K562 (cell line): ENCODE measurements around the gene MYO15B. TPM values are rescaled to one million over a fixed set of nuclear protein-coding genes. Genes with fewer than 3 reads are reported as not detected.

Source experiments
- ATF1 ChIP-seq, 2 experiments: fragments of 450-650 bp in 1 of 2; IDR thresholded peaks; 2 replicates each; pipeline ENCODE4 v1.6.1; 2016; ENCODE audit warnings: missing compliant biosample characterization in 1 of 2, missing genetic modification characterization in 1 of 2
- HMGN3 ChIP-seq: IDR thresholded peaks from 2 replicates; pipeline ENCODE4 v1.6.1; 2011; ENCODE audit warnings: borderline replicate concordance, low read depth, mild to moderate bottlenecking, mixed read lengths, low read length; ENCODE audit not compliant: insufficient read length; ENCODE audit errors: extremely low read depth
- KAT7 ChIP-seq: sonication (generic); formaldehyde crosslinking; IDR thresholded peaks from 2 replicates; pipeline ENCODE4 v1.8.0; 2022; ENCODE audit warnings: missing genetic modification reagents, mild to moderate bottlenecking, borderline replicate concordance
- MEIS2 ChIP-seq: fragments of 450-650 bp; IDR thresholded peaks from 2 replicates; pipeline ENCODE4 v1.6.1; 2014; ENCODE audit warnings: mild to moderate bottlenecking; ENCODE audit not compliant: partially characterized antibody
- NONO ChIP-seq, 2 experiments: fragments of 200-400 bp in 1 of 2; fragments of 450-650 bp in 1 of 2; formaldehyde crosslinking in 1 of 2; IDR thresholded peaks; 2 replicates each; pipeline ENCODE4 v1.6.1; 2017; ENCODE audit warnings: low read depth in 2 of 2, mild to moderate bottlenecking in 2 of 2, moderate library complexity in 2 of 2, low read length in 1 of 2
- PPARD ChIP-seq: fragments of 250-450 bp; sonication (Bioruptor Pico); IDR thresholded peaks from 2 replicates; pipeline ENCODE4 v1.8.0; 2022; ENCODE audit warnings: inconsistent platforms, mild to moderate bottlenecking, moderate library complexity
- PRMT5 ChIP-seq: sonication (generic); formaldehyde crosslinking; IDR thresholded peaks from 2 replicates; pipeline ENCODE4 v1.5.0; 2020; ENCODE audit warnings: missing genetic modification reagents
- SREBF2 ChIP-seq: sonication (generic); formaldehyde crosslinking; IDR thresholded peaks from 2 replicates; pipeline ENCODE4 v1.4.0; 2020; ENCODE audit warnings: mild to moderate bottlenecking, missing genetic modification reagents
- TOE1 ChIP-seq, 2 experiments: fragments of 450-650 bp in 1 of 2; sonication (generic) in 1 of 2; formaldehyde crosslinking in 1 of 2; IDR thresholded peaks; 2 replicates each; pipeline versions ENCODE4 v1.7.1 to v1.8.0; 2016 to 2022; ENCODE audit warnings: borderline replicate concordance in 2 of 2, mild to moderate bottlenecking in 2 of 2, antibody characterized with exemption in 1 of 2, inconsistent platforms in 1 of 2, low read depth in 1 of 2, missing genetic modification reagents in 1 of 2, moderate library complexity in 1 of 2
- WHSC1 ChIP-seq: IDR thresholded peaks from one replicate; pipeline ENCODE4 v1.6.1; 2012; ENCODE audit warnings: low read length, control low read depth, inconsistent platforms
- ZNF316 ChIP-seq: fragments of 450-650 bp; IDR thresholded peaks from 2 replicates; pipeline ENCODE4 v1.6.1; 2016
- ZZZ3 ChIP-seq: fragments of 450-650 bp; IDR thresholded peaks from 2 replicates; pipeline ENCODE4 v1.6.1; 2016; ENCODE audit warnings: antibody characterized with exemption, mild to moderate bottlenecking, moderate library complexity
- polyA plus RNA-seq, 8 experiments: library from polyadenylated mRNA; depleted of rRNA in 4 of 8; stranded (reverse) in 5 of 8; unstranded in 3 of 8; fragments of >200 nt; fragmentation: Nextera tagmentation in 2 of 8; fragmentation: Illumina TruSeq in 1 of 8; extraction: Ambion mirVana in 2 of 8; extraction: Trizol in 1 of 8; gene quantifications; 2 replicates each; pipeline versions ENCODE4 v1.2.1 to v1.2.3, GENCODE V29; 2011 to 2014; ENCODE audit warnings: inconsistent platforms in 1 of 8, missing spikeins in 1 of 8
- total RNA-seq, 7 experiments: library from RNA; depleted of rRNA in 6 of 7; stranded (reverse); fragments of >200 nt in 6 of 7; fragmentation: Illumina TruSeq in 2 of 7; extraction: Trizol in 2 of 7; gene quantifications; 2 replicates each; pipeline versions ENCODE4 v1.2.1 to v1.2.3, GENCODE V29; 2011 to 2021; ENCODE audit warnings: low replicate concordance in 1 of 7
- TF ChIP-seq, protein P1 (sequence below), 2 experiments: fragments of 450-650 bp; IDR thresholded peaks; 2 replicates each; pipeline ENCODE4 v1.6.1; 2016; ENCODE audit warnings: mild to moderate bottlenecking in 2 of 2, borderline replicate concordance in 1 of 2, low read depth in 1 of 2, moderate library complexity in 1 of 2
- TF ChIP-seq, protein P2 (sequence below): fragments of 450-650 bp; conservative IDR thresholded peaks from 2 replicates; pipeline ENCODE4 v1.6.1; 2016; ENCODE audit warnings: missing genetic modification characterization, low read depth, mild to moderate bottlenecking, missing compliant biosample characterization, moderate library complexity
- TF ChIP-seq, protein P3 (sequence below), 2 experiments: fragments of 450-650 bp in 1 of 2; sonication (generic) in 1 of 2; formaldehyde crosslinking in 1 of 2; IDR thresholded peaks in 1 of 2; conservative IDR thresholded peaks in 1 of 2; 2 replicates each; pipeline versions ENCODE4 v1.6.1 to v1.8.1; 2016 to 2023; ENCODE audit warnings: mild to moderate bottlenecking in 2 of 2, moderate library complexity in 2 of 2, inconsistent platforms in 1 of 2, missing genetic modification reagents in 1 of 2

MYO15B gene
- total and polyA plus RNA-seq, 9 of the 15 experiments (the other 6 are each of a cell fraction or from before 2014, with no cell fraction given): 0.05 to 3.1 (median 0.83) TPM; not detected in 2

DNA sequence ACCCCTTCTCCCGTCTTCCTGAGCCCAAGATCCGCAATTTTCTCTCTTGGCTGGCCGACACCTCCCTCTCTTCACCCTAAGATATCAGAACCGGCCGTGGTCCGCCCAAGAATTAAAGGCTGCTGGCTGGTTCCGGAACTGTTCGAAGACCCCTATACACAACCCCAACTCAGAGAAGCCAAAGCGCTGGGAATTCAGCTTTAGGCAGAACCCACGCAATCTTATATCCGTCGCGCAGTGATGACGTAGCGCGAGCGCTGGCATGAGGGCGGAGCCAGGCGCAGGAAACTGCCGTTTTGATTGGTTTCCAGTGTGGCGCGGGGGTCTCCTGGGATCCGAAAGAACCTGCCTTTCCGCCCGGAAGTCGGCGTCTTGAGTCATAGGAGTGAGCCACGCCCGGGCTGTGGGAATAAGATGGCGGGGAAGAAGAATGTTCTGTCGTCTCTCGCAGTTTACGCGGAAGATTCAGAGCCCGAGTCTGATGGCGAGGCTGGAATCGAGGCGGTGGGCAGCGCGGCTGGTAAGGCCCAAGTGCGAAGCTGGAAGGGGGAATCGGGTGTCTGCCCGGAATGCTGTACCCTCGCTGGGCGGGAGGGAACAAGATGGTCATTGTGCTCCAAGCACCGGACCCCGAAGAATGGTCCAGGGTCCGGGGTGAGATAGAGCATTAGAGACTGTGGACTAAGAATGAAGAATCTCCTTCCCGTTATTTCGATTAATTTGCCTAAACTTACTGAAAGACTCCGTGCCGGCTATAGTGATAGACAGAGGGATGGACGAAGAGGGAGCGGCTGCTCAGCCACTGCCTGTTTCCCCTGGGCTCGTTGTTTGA, 79.6 kb downstream of the MYO15B start, which contains the start of the genes RECQL5 and SAP30BP (continued):
- TF ChIP-seq MEIS2: peak; percentile 6
- TF ChIP-seq HMGN3: no peak
- TF ChIP-seq ZZZ3: no peak
- TF ChIP-seq ZNF316: no peak
- TF ChIP-seq KAT7 (CRISPR knock-in tag): 0 out of 2 replicates have a peak, but pooled peaks have one; percentile 0
- no peak for TF ChIP-seq TOE1 (IDR thresholded peaks at IDR 0.05; ENCODE audit: borderline replicate concordance)
- TF ChIP-seq TOE1 (CRISPR knock-in tag; IDR thresholded peaks at IDR 0.05; ENCODE audit: borderline replicate concordance, low read depth): no peak
- TF ChIP-seq, protein P1, sequence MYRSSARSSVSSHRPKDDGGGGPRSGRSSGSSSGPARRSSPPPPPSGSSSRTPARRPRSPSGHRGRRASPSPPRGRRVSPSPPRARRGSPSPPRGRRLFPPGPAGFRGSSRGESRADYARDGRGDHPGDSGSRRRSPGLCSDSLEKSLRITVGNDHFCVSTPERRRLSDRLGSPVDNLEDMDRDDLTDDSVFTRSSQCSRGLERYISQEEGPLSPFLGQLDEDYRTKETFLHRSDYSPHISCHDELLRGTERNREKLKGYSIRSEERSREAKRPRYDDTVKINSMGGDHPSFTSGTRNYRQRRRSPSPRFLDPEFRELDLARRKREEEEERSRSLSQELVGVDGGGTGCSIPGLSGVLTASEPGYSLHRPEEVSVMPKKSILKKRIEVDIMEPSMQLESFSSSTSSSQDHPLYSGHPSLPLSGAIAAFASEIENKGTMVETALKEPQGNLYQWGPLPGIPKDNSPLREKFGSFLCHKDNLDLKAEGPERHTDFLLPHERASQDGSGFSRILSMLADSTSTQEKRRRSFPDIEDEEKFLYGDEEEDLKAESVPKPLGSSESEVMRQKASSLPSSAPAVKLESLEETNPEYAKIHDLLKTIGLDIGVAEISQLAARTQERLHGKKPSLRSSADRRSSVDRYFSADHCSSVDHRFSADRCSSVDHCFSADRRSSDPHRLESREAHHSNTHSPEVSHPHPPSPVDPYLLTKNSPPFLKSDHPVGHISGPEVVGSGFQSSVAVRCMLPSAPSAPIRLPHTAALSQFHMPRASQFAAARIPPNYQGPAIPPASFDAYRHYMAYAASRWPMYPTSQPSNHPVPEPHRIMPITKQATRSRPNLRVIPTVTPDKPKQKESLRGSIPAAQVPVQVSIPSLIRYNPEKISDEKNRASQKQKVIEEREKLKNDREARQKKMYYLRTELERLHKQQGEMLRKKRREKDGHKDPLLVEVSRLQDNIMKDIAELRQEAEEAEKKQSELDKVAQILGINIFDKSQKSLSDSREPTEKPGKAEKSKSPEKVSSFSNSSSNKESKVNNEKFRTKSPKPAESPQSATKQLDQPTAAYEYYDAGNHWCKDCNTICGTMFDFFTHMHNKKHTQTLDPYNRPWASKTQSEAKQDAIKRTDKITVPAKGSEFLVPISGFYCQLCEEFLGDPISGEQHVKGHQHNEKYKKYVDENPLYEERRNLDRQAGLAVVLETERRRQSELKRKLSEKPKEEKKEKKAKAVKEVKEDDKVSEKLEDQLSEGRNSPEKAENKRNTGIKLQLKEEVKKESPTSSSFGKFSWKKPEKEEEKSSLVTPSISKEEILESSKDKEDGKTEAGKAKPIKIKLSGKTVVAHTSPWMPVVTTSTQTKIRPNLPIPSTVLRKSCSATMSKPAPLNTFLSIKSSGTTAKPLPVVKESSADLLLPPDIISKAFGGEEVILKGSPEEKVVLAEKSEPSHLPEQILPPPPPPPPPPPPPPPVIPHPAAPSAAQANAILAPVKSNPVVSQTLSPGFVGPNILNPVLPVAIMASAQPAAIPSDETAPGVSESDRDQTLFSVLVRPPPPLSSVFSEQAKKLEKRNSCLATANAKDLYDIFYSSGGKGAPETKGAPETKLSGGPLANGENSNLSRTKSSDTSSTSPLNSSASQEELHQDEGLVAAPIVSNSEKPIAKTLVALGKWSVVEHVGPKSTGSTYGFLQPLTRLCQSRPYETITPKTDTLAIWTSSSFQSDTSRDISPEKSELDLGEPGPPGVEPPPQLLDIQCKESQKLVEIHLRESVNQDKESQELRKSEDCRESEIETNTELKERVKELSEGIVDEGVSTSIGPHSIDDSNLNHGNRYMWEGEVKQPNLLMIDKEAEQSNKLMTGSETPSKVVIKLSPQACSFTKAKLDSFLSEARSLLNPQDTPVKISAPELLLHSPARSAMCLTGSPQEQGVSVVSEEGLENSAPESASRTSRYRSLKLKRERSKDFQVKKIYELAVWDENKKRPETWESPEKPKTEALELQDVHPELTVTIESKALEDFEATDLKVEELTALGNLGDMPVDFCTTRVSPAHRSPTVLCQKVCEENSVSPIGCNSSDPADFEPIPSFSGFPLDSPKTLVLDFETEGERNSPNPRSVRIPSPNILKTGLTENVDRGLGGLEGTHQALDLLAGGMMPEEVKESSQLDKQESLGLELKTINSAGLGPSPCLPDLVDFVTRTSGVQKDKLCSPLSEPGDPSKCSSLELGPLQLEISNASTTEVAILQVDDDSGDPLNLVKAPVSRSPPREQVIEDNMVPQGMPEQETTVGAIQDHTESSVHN (IDR thresholded peaks at IDR 0.05; ENCODE audit: borderline replicate concordance in 1 of 2, low read depth in 1 of 2): no peak
- TF ChIP-seq, protein P2, sequence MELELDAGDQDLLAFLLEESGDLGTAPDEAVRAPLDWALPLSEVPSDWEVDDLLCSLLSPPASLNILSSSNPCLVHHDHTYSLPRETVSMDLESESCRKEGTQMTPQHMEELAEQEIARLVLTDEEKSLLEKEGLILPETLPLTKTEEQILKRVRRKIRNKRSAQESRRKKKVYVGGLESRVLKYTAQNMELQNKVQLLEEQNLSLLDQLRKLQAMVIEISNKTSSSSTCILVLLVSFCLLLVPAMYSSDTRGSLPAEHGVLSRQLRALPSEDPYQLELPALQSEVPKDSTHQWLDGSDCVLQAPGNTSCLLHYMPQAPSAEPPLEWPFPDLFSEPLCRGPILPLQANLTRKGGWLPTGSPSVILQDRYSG (tag): no peak
- TF ChIP-seq PRMT5: no peak
- no peak for TF ChIP-seq PPARD (CRISPR knock-in tag)
- peak; percentile 88 for TF ChIP-seq ATF1 (CRISPR knock-in tag; IDR thresholded peaks at IDR 0.05)
- TF ChIP-seq ATF1 (tag; IDR thresholded peaks at IDR 0.05): peak; percentile 99
- TF ChIP-seq SREBF2 (CRISPR knock-in tag): no peak
- no peak for TF ChIP-seq NONO (IDR thresholded peaks at IDR 0.05; ENCODE audit: low read depth in 2 of 2, low read length in 1 of 2)
- no peak for TF ChIP-seq WHSC1
- TF ChIP-seq, protein P3, sequence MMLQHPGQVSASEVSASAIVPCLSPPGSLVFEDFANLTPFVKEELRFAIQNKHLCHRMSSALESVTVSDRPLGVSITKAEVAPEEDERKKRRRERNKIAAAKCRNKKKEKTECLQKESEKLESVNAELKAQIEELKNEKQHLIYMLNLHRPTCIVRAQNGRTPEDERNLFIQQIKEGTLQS (IDR thresholded peaks at IDR 0.05): peak; percentile 85
- TF ChIP-seq, protein P3 (CRISPR knock-in tag; conservative IDR thresholded peaks at IDR 0.05): peak; percentile 62; the same call in 1 of the 2 replicates
